Stimulated activated CD8-positive, alpha-beta memory T cell treated with anti-CD3 and anti-CD28 coated beads, Interleukin-12 subunit alpha, Interleukin-12 subunit beta, amount 100 ng/mL, for 24 hours (primary cell): ENCODE data around the gene ARHGDIA.

Experiments
- DNase-seq: peaks from one replicate; pipeline ENCODE4 v3.0.0-alpha.2; 2020; ENCODE audit errors: extremely low read depth

Gene ARHGDIA

GRCh38 chr17:81865358-81865732, 5.8 kb downstream of the ARHGDIA start:
- no peak for DNase-seq

GRCh38 chr17:81863833-81864768, 7.0 kb downstream of the ARHGDIA start:
- no peak for DNase-seq

GRCh38 chr17:81863123-81863675, 7.9 kb downstream of the ARHGDIA start:
- no peak for DNase-seq

- DNase-seq = peak; percentile 95
These were observed 10.2 kb downstream of the ARHGDIA start for GRCh38 chr17:81860756-81861568.

- DNase-seq = peak; percentile 96
These were observed 11.0 kb downstream of the ARHGDIA start, which contains the start of gene P4HB for GRCh38 chr17:81859906-81860755. TSS of gene P4HB (minus strand) at chr17:81860535. CDS start at chr17:81860471, 64 bp downstream.

- DNase-seq = no peak
These were observed 11.9 kb downstream of the ARHGDIA start for GRCh38 chr17:81858967-81859905.

- DNase-seq = no peak
These were observed 12.8 kb downstream of the ARHGDIA start for GRCh38 chr17:81858170-81858966.

- DNase-seq = no peak
These were observed 16.0 kb downstream of the ARHGDIA start for GRCh38 chr17:81854974-81855774.

- DNase-seq = no peak
These were observed 18.9 kb downstream of the ARHGDIA start for GRCh38 chr17:81852237-81852636.

- no peak for DNase-seq
These were observed 19.7 kb downstream of the ARHGDIA start for GRCh38 chr17:81851423-81851822.

- no peak for DNase-seq
These were observed 21.7 kb downstream of the ARHGDIA start for GRCh38 chr17:81849457-81849856.

- no peak for DNase-seq
These were observed 24.1 kb downstream of the ARHGDIA start for GRCh38 chr17:81846743-81847689.

GRCh38 chr17:81845881-81846742, 25.0 kb downstream of the ARHGDIA start:
- DNase-seq = no peak

- DNase-seq = no peak
These were observed 25.8 kb downstream of the ARHGDIA start for GRCh38 chr17:81845361-81845760.

GRCh38 chr17:81844887-81845286, 26.2 kb downstream of the ARHGDIA start:
- DNase-seq = no peak

GRCh38 chr17:81844327-81844851, 26.7 kb downstream of the ARHGDIA start:
- DNase-seq = no peak
